IgD-negative memory B cell (primary cell): ENCODE measurements around the gene EEF1AKMT2. TPM values are rescaled to one million over a fixed set of nuclear protein-coding genes. Genes with fewer than 3 reads are reported as not detected.

Experiments
- H3K27ac Mint-ChIP-seq, 3 donors: one replicate each; pipeline ENCODE4 v1.8.0; 2020 to 2022; ENCODE audit warnings: mild to moderate bottlenecking in 3 of 3, mixed read lengths in 3 of 3, moderate library complexity in 1 of 3
- H3K27me3 Mint-ChIP-seq: one replicate; pipeline ENCODE4 v1.8.0; 2021; ENCODE audit warnings: mixed read lengths
- H3K36me3 Mint-ChIP-seq: one replicate; pipeline ENCODE4 v1.8.0; 2020; ENCODE audit warnings: mild to moderate bottlenecking, mixed read lengths
- H3K4me1 Mint-ChIP-seq, 3 donors: one replicate each; pipeline ENCODE4 v1.8.0; 2020 to 2022; ENCODE audit warnings: mixed read lengths in 3 of 3, mild to moderate bottlenecking in 1 of 3
- H3K4me3 Mint-ChIP-seq, 4 donors: one replicate each; pipeline ENCODE4 v1.8.0; 2020 to 2022; ENCODE audit warnings: mild to moderate bottlenecking in 4 of 4, mixed read lengths in 4 of 4, moderate library complexity in 3 of 4
- H3K9me3 Mint-ChIP-seq, 3 donors: one replicate each; pipeline ENCODE4 v1.8.0; 2020 to 2021; ENCODE audit warnings: mixed read lengths in 3 of 3, mild to moderate bottlenecking in 1 of 3
- polyA plus RNA-seq: library from polyadenylated mRNA; unstranded; fragments of 300-500 nt; fragmentation: Illumina TruSeq; gene quantifications from one replicate; pipeline ENCODE4 v1.2.3, GENCODE V29; 2021

EEF1AKMT2 gene
- polyA plus RNA-seq, 1 donor from 2014 or later = 23.3 TPM

- H3K4me1 Mint-ChIP-seq = peaks cover 72 to 90% (median 80%) of the 10 kb centered on the region in 3 donors
- H3K4me3 Mint-ChIP-seq = peak overlapping the region; percentile 27 to 86 (median 42)
- H3K27me3 Mint-ChIP-seq = no peaks in the 10 kb centered on the region
- H3K9me3 Mint-ChIP-seq = no peaks in the 10 kb centered on the region
- H3K27ac Mint-ChIP-seq = peak overlapping the region; percentile 73 to 97 (median 82)
- H3K36me3 Mint-ChIP-seq = peaks cover 5% of the 10 kb centered on the region
Observed at GRCh38 chr10:124736491-124737136, 55.1 kb downstream of the EEF1AKMT2 start.

DNA sequence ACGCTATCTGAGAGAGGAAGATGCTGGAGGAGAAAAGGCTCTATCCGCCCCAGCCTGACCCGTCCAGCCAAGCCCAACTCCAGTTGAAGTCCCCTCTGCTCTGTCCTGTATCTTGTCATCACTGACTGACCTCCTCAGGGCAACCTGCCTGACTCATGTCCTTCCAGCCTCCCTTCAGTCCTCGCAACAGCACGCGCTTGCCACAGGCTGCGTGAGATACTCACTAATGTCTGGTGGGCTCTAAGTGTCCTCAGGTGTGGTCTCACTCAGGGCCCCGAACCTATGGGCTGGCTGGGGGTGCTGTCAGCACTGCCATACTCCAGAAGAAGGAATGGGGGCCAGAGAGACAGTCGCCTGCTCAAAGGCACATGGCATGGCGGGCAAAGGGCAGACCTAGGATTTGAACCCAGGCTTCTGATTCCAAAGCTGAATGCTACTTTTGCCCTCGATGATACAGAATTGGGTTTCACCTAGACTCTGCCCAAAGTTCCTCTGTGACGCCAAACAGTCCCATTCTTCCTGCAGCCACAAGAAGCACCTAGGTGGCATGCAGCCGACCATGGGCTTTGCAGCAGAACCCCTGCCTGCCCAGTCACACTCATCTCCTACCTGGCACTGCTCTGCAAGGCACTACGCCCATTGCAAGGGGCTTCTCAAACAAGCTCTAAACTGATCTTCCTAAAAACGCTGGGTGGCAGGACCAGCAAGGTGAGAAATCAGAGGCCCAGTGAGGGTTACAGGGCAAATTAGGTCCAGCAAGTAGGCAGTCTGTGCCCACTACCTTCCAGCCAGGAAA, 56.0 kb downstream of the EEF1AKMT2 start:
- Mint-ChIP-seq H3K4me1 (peaks cover 62 to 84% (median 77%) of the 10 kb centered on the region in 3 donors), H3K27ac (peak overlapping the region; percentile 97 to 99 (median 98)), H3K36me3 (peaks cover 5% of the 10 kb centered on the region), H3K4me3 (peak overlapping the region; percentile 52 to 89 (median 66)), H3K27me3 (no peaks in the 10 kb centered on the region), H3K9me3 (no peaks in the 10 kb centered on the region)

DNA sequence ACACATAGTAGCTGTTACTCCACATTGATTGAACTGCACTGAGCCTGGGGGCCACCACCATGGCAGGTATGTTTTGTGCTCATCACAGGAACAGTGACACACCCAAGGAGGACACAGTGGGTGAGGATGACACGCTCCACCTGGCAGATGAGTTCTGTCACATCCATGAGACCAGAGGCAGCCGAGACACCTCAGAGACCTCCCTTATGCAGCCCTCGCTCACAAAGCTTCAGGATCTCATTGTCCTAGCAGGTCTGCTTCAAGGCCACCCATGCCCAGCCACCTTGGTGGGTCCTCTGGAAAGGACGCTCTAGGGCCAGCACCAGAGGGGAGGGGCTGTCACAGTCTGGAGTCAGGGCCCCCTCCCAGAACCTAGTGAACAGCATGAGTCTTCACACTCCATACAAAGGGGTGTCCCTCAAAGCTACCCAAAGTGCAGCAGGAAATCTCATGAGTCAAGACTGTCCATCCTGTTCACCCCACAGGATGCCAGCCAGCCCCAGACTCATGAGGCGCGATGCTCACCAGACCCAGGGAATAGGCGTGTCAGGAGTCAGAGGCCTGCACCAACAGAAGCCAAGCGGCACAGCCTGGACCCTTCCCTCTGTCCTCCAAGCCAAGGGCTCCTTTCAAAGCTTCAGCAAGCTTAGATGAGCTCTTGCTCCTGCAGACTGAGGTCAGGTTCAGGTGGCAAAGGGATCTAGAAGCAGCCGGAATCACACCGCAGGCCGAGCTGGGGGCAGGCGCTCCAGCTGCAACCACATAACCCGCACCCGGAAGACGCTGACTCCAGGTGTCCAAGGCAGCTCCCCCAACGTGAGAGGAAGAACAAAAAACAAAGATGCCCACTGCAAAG, 57.1 kb downstream of the EEF1AKMT2 start:
- H3K27ac Mint-ChIP-seq = peak overlapping the region; percentile 97 to 99 (median 98)
- H3K27me3 Mint-ChIP-seq = no peaks in the 10 kb centered on the region
- H3K4me1 Mint-ChIP-seq = peaks cover 55 to 80% (median 70%) of the 10 kb centered on the region in 3 donors
- H3K36me3 Mint-ChIP-seq = peaks cover 5% of the 10 kb centered on the region
- H3K9me3 Mint-ChIP-seq = no peaks in the 10 kb centered on the region
- H3K4me3 Mint-ChIP-seq = peak overlapping the region; percentile 60 to 89 (median 74)

- Mint-ChIP-seq H3K36me3 (peaks cover 3% of the 10 kb centered on the region), H3K27ac (peak overlapping the region; percentile 97 to 99 (median 98)), H3K9me3 (no peaks in the 10 kb centered on the region), H3K27me3 (no peaks in the 10 kb centered on the region), H3K4me3 (peak overlapping the region; percentile 60 to 89 (median 76)), H3K4me1 (peaks cover 55 to 80% (median 69%) of the 10 kb centered on the region in 3 donors)
Observed at GRCh38 chr10:124733571-124734245, 58.0 kb downstream of the EEF1AKMT2 start.

GRCh38 chr10:124732931-124733570, 58.6 kb downstream of the EEF1AKMT2 start:
- H3K4me1 Mint-ChIP-seq = peaks cover 57 to 81% (median 70%) of the 10 kb centered on the region in 3 donors

GRCh38 chr10:124731551-124731950, 60.1 kb downstream of the EEF1AKMT2 start:
- H3K27ac Mint-ChIP-seq = peak overlapping the region in 2 of 3 donors; percentile 95 to 99
- peaks cover 55 to 77% (median 64%) of the 10 kb centered on the region in 3 donors for H3K4me1 Mint-ChIP-seq
- no peaks in the 10 kb centered on the region for H3K9me3 Mint-ChIP-seq
- H3K4me3 Mint-ChIP-seq = peak overlapping the region in 1 of 4 donors; percentile 66
- H3K27me3 Mint-ChIP-seq = no peaks in the 10 kb centered on the region
- H3K36me3 Mint-ChIP-seq = peaks cover 3% of the 10 kb centered on the region

More at GRCh38 chr10:124732931-124733570, 58.6 kb downstream of the EEF1AKMT2 start:
- no peaks in the 10 kb centered on the region for H3K9me3 Mint-ChIP-seq
- peaks cover 3% of the 10 kb centered on the region for H3K36me3 Mint-ChIP-seq
- peak overlapping the region; percentile 60 to 89 (median 72) for H3K4me3 Mint-ChIP-seq
- H3K27ac Mint-ChIP-seq = peak overlapping the region; percentile 97 to 99 (median 98)
- no peaks in the 10 kb centered on the region for H3K27me3 Mint-ChIP-seq

- H3K4me3 Mint-ChIP-seq = peak overlapping the region in 1 of 4 donors; percentile 37
- H3K9me3 Mint-ChIP-seq = no peaks in the 10 kb centered on the region
- H3K4me1 Mint-ChIP-seq = peaks cover 55 to 74% (median 65%) of the 10 kb centered on the region in 3 donors
- peaks cover 3% of the 10 kb centered on the region for H3K36me3 Mint-ChIP-seq
- no peaks in the 10 kb centered on the region for H3K27me3 Mint-ChIP-seq
- peak overlapping the region; percentile 28 to 95 (median 85) for H3K27ac Mint-ChIP-seq
Observed at GRCh38 chr10:124730790-124731189, 60.9 kb downstream of the EEF1AKMT2 start.

DNA sequence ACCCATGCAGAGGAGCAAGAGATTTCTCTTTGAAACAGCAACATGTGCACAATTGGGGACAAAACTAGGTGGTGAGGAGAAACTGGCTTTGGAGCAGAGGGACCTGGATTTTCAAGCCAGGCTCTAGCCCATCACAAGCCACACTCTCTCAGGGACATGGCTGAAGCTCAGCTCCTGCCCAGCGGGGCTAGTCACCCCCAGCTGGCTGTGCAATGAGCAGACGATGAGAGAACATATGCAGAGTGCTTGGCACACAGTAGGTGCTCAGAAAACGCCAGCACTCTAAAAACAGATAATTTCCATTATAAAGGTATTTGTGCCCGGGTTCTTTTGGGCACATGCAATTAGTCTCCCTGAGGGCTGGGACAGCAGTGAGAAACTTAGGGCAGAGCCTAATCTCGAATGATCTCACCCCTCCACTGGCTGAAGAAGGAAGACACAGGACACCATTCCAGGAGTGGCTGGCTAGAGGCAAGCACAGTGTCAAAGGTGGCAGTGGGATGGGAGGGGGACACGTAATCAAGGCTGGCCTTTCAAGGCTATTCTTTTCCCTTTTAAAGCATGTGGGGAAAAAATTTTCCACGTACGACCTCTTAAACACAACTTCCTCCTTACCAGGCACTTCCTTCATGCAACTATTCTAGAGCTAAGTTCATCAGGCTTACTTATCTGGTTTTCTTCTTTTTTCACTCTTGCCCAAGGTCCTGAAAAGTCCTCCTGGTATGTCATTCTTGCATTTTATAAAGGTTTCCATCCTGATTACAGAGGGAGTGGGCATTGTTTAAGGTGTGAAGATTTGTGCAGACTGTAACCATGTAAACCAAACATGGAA, 62.6 kb downstream of the EEF1AKMT2 start:
- Mint-ChIP-seq H3K27me3 (no peaks in the 10 kb centered on the region), H3K27ac (peak overlapping the region; percentile 95 to 97 (median 97)), H3K9me3 (no peaks in the 10 kb centered on the region)

DNA sequence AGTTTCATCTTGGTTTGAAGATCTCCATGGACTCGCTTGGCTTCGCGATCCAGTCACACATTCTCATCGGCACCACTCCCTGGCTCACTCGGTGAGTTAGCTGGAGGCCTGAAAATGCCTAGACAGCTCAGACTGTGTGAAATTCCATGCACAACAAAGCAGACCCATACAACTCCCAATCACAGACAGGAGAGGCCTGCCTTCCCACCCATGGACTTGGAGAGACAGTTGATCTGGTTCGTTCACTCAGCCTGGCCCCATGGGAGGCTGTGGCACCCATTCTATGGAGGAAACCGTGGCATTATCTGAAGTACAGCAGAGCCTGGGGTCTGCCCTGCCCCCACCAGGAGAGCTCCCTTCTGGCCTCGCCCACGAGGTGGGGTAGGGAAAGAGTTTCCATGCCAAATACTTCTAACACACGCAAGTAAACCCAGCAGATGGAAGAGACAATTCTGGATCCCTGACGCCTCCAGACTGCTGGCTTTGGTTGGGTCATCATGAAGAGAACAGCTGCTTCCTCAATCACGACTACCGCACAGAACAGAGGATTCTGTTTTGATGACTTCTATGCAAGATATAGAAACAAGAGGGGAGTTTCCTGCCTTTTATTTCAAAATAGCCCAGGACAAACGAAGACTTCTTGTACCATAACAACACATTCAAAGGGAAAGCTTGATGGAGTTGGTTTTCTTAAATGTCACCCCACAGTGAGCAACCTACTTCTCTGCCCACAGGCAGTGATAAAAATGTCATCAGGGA, 63.4 kb downstream of the EEF1AKMT2 start:
- no peaks in the 10 kb centered on the region for H3K9me3 Mint-ChIP-seq
- no peaks in the 10 kb centered on the region for H3K27me3 Mint-ChIP-seq
- H3K36me3 Mint-ChIP-seq = peaks cover 3% of the 10 kb centered on the region
- peak overlapping the region; percentile 95 to 97 (median 97) for H3K27ac Mint-ChIP-seq
- H3K4me3 Mint-ChIP-seq = peak overlapping the region; percentile 68 to 87 (median 86)
- peaks cover 51 to 74% (median 67%) of the 10 kb centered on the region in 3 donors for H3K4me1 Mint-ChIP-seq

More for the DNA sequence above, 62.6 kb downstream of the EEF1AKMT2 start:
- Mint-ChIP-seq H3K4me3 (peak overlapping the region; percentile 68 to 87 (median 86)), H3K4me1 (peaks cover 49 to 74% (median 66%) of the 10 kb centered on the region in 3 donors), H3K36me3 (peaks cover 3% of the 10 kb centered on the region)

GRCh38 chr10:124727361-124727960, 64.2 kb downstream of the EEF1AKMT2 start:
- Mint-ChIP-seq H3K27ac (peak overlapping the region; percentile 76 to 97 (median 97)), H3K36me3 (peaks cover 2% of the 10 kb centered on the region), H3K27me3 (no peaks in the 10 kb centered on the region), H3K4me3 (peak overlapping the region in 3 of 4 donors; percentile 19 to 87 (median 85)), H3K9me3 (no peaks in the 10 kb centered on the region), H3K4me1 (peaks cover 51 to 75% (median 67%) of the 10 kb centered on the region in 3 donors)

DNA sequence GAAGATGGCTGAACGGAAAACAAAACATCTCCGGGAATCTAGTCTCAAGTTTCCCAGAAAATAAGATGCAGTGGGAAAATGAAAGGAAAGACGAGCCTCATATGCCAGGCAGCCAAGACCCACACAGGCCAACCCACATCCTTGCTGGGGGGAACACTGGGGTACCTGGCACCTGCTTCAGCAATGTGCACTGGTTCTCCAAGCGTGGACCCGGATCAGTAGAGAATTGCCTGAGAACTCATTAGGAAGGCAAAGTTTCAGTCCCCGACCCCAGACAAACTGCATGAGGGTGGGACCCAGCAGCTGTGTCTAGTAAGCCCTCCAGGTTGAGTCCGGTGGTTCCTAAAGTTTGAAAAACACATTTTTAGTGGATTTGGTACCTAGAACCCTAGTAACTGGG, 65.9 kb downstream of the EEF1AKMT2 start:
- H3K4me1 Mint-ChIP-seq = peaks cover 60 to 82% (median 75%) of the 10 kb centered on the region in 3 donors
- peak overlapping the region in 2 of 4 donors; percentile 12 to 89 for H3K4me3 Mint-ChIP-seq
- H3K9me3 Mint-ChIP-seq = no peaks in the 10 kb centered on the region
- peaks cover 2% of the 10 kb centered on the region for H3K36me3 Mint-ChIP-seq
- H3K27me3 Mint-ChIP-seq = no peaks in the 10 kb centered on the region
- peak overlapping the region; percentile 88 to 98 (median 98) for H3K27ac Mint-ChIP-seq

DNA sequence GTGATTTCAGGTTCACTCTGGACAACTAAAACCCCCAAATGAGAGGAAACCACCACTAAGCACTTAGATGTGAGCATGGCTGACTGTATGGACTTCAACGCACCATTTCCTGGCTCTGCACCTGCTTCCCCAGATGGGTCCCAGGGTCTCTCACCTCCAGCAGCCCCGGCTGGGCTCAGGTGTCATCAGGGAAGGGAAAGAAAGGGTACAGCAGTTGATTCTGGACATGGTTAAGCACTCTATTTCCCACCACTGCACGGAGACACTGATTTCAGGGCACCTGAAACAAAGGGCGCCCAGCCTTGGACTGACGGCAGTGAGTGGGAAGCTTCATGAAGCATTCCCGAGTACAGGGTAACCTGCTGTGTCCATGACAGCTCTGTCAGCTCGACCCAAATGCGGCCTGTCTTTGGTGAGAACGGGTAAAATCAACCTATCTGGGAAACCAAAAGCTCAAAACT, 66.5 kb downstream of the EEF1AKMT2 start:
- H3K27ac Mint-ChIP-seq = peak overlapping the region; percentile 88 to 98 (median 98)
- peak overlapping the region in 3 of 4 donors; percentile 83 to 89 (median 83) for H3K4me3 Mint-ChIP-seq
- peaks cover 60 to 84% (median 75%) of the 10 kb centered on the region in 3 donors for H3K4me1 Mint-ChIP-seq
- H3K36me3 Mint-ChIP-seq = peaks cover 2% of the 10 kb centered on the region
- no peaks in the 10 kb centered on the region for H3K9me3 Mint-ChIP-seq
- no peaks in the 10 kb centered on the region for H3K27me3 Mint-ChIP-seq
